ENCODE measurements around the gene PHYKPL. TPM values are rescaled to one million over a fixed set of nuclear protein-coding genes. Genes with fewer than 3 reads are reported as not detected.

PHYKPL gene
- total and polyA plus RNA-seq, 2 donors (not counting 3 experiments of a cell fraction or from before 2014, with no cell fraction given): 71.7 to 81.7 TPM

DNA sequence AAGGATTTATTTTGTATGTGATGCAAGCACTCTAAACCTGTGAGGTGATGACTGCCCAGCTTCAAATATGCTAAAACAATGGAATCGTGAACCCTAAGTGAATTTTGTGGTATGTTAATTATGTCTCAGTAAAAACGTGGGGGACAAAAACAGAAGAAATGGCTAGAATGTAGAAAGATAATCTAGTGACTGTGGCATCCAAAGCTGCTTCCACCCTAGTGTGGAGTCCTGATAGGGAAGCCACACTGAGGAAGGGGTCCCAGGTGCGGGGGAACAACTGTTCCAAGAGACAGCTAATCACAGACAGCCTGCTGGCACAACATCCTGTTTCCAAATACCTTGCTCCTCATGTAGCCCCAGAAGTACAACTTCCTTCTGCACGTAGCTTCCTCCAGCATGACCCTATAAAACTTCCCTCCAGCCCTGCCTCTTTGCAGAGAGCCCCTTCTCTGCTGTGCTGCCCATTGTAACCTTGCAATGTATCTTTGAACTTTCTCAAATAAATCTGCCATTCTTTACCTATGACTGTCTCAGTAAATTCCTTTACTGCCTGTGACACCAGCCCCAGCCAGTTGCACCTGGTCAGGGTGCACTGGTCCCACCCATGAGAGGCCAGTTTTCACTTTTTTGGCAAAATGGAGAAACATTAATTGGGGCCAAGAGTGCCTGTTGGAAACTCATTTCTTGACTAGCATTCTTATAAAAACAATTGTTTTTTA lies 50.3 kb downstream of the PHYKPL start:
- H3K9me3 ChIP-seq (replicated peaks; ENCODE audit: control insufficient read depth, insufficient read depth, low read length): no peaks in the 10 kb centered on the region
- no peak overlapping the region for H3K9ac ChIP-seq (replicated peaks; ENCODE audit: extremely low read depth, insufficient read depth, low read length)
- BruUV-seq (replicated peaks): no TSS peak
- H3K27me3 ChIP-seq (ENCODE audit: control insufficient read depth in 2 of 2, insufficient read depth in 2 of 2, low read length in 2 of 2): no peaks in the 10 kb centered on the region
- H3K36me3 ChIP-seq (ENCODE audit: control insufficient read depth in 2 of 2, extremely low read depth in 1 of 2, insufficient read depth in 2 of 2, low read length in 2 of 2): no peaks in the 10 kb centered on the region
- no peaks in the 10 kb centered on the region for H4K20me1 ChIP-seq (replicated peaks; ENCODE audit: control insufficient read depth, extremely low read depth, insufficient read depth, low read length)
- TF ChIP-seq GATA2 (IDR thresholded peaks at IDR 0.05; ENCODE audit: insufficient read depth, insufficient read length, low read depth, low read length) (no peak), MYC (IDR thresholded peaks at IDR 0.05; ENCODE audit: low read depth, low read length) (no peak), JUN (IDR thresholded peaks at IDR 0.05; ENCODE audit: borderline replicate concordance, insufficient read depth, insufficient read length, low read depth) (no peak), EZH2 (IDR thresholded peaks at IDR 0.05; ENCODE audit: borderline replicate concordance, low read depth, low read length, severe bottlenecking) (no peak), POLR2AphosphoS5 (IDR thresholded peaks at IDR 0.05; ENCODE audit: insufficient read depth, low read depth, low read length) (no peak), POLR2A (IDR thresholded peaks at IDR 0.05; ENCODE audit: low read depth, low read length) (no peak), FOS (IDR thresholded peaks at IDR 0.05; ENCODE audit: borderline replicate concordance, insufficient read depth, low read length) (no peak)
- TF ChIP-seq, protein P1, sequence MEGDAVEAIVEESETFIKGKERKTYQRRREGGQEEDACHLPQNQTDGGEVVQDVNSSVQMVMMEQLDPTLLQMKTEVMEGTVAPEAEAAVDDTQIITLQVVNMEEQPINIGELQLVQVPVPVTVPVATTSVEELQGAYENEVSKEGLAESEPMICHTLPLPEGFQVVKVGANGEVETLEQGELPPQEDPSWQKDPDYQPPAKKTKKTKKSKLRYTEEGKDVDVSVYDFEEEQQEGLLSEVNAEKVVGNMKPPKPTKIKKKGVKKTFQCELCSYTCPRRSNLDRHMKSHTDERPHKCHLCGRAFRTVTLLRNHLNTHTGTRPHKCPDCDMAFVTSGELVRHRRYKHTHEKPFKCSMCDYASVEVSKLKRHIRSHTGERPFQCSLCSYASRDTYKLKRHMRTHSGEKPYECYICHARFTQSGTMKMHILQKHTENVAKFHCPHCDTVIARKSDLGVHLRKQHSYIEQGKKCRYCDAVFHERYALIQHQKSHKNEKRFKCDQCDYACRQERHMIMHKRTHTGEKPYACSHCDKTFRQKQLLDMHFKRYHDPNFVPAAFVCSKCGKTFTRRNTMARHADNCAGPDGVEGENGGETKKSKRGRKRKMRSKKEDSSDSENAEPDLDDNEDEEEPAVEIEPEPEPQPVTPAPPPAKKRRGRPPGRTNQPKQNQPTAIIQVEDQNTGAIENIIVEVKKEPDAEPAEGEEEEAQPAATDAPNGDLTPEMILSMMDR (IDR thresholded peaks at IDR 0.05; ENCODE audit: extremely low read depth in 1 of 2, insufficient read depth in 1 of 2, low read depth in 1 of 2, low read length in 2 of 2): no peak
- TF ChIP-seq, protein P2, sequence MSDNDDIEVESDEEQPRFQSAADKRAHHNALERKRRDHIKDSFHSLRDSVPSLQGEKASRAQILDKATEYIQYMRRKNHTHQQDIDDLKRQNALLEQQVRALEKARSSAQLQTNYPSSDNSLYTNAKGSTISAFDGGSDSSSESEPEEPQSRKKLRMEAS (IDR thresholded peaks at IDR 0.05; ENCODE audit: insufficient read depth, insufficient read length): no peak
- dilution Hi-C loops (cut with MboI; ENCODE audit: extremely low pct_ligation_motif_present, low sequenced_read_pairs) (no loop called here), intact Hi-C loops (cut with micrococcal nuclease) (no loop called here)
- H3K27ac ChIP-seq (ENCODE audit: insufficient read depth, low read depth, low read length): no peak overlapping the region
- no peak overlapping the region for H3K4me3 ChIP-seq (replicated peaks in 1 of 3; ENCODE audit: insufficient read depth in 1 of 3, low read depth in 1 of 3, low read length in 3 of 3)
- ChIA-PET POLR2A (no interaction called here), CTCF (interaction anchor here (1.2 to 1.5 kb wide), 2 partner anchors 15 to 107 kb away, joined by 4 to 5 read pairs; no protein-coding TSS in a partner anchor)
- H3K9me1 ChIP-seq (replicated peaks; ENCODE audit: control insufficient read depth, extremely low read depth, insufficient read depth, low read length): no peaks in the 10 kb centered on the region
- H3K4me1 ChIP-seq (ENCODE audit: control insufficient read depth, extremely low read depth, insufficient read depth, low read length): no peaks in the 10 kb centered on the region
- H3K79me2 ChIP-seq (ENCODE audit: control insufficient read depth, insufficient read depth, low read length): no peaks in the 10 kb centered on the region
- H2AFZ ChIP-seq (ENCODE audit: low read depth, low read length): no peak overlapping the region
- FAIRE-seq (no peak), DNase-seq (ENCODE audit: low read depth, low spot score) (no peak)
- H3K4me2 ChIP-seq (ENCODE audit: insufficient read depth, low read length): no peak overlapping the region
